ENCODE results near the gene C5.
"Not testable (repeated sequence)": the region's sequence is repeated elsewhere in the genome, so short reads cannot be mapped to it uniquely, and the experiment has no call there.

The C5 gene

DNA sequence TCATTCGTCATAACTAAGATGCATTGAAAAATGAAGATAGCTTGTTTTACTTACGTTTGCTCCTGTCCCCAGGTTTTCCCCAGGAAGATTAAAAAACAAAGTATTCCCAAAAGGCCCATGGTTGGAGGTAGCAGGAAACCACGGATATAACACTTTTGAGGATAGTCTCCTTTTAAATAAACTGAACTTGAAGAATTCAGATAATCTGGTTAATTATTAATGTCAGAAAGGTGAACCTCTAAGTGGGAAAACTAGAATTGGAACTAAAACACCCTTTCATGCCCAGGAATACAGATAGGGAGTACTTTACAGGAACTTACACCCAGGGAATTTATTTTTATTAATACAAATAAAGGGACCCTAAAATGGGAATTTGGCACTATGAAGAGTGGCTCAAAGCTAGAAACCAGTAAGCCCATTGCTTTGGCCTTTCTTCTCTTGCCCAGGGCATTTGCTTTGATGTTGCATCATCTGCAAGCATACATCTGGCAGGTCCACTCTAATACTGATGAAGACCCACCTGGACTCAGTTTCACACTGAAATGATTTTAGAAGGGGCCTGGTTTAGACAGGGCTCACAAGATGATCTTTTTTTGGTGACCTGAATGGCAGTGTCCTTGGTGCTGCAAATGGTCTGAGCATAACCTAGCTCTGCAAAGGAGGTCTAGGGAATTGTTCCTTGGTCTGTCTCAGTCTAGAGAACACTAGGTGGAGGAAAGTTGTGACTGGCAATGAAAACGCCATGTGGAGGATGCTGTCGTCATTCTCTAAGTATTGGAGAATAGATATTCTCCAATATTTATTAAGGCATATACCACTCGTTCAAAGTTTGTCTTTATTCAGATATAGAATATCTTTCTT is at the start of gene C5:
C5 (minus strand) TSS at position 148 of the 861 bp plus-strand sequence; CDS start at position 119, 29 bp downstream.
- no peak for DNase-seq (ENCODE audit: low read depth in 2 of 3, low spot score in 2 of 3)

DNA sequence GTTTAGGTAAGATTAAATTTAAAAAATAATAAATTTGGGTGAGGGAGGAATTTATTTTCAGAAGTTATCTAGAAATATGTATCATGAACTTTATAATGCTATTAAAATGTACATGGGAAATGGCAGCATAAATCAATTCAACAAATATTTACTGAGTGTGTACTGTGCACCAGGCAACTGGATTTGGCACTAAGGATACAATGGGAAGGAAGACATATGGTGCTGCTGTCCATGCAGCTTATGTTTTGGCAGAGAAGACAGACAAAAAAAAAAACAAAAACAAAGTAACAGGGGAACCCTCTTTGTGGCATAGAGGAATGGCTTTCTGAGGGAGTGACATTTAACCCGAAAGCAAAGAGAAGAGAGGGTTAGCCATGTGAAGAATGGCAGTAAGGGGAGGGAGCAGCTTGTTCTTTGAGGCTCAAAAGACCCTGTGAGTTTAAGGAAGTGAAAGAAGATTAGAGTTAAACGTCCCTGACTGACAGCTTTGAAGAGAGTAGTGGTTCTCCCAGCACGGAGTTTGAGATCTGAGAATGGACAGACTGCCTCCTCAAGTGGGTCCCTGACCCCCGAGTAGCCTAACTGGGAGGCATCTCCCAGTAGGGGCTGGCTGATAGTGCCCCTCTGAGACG is 48.6 kb upstream of the C5 start:
- no peak for DNase-seq (ENCODE audit: low read depth in 2 of 3, low spot score in 2 of 3)

DNA sequence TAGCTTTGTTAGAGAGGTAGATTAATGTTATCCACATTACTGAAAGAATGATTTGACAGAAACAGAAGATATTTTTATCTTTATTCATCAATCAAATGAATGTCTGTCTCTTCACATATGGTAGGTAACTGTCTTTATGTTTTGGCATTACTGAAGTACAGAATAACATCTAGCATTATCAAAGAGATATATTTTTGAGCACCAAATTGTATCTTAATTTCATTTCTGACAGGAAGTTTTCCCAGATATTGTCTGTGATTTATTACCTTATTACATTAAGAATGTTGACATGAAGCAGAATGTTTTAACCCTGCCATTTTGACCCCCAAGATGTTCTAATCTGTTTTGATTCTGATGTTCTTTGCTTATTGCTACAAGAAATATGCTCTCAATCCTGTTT is 45.0 kb upstream of the C5 start:
- DNase-seq (ENCODE audit: low read depth in 2 of 3, low spot score in 2 of 3) = no peak

DNA sequence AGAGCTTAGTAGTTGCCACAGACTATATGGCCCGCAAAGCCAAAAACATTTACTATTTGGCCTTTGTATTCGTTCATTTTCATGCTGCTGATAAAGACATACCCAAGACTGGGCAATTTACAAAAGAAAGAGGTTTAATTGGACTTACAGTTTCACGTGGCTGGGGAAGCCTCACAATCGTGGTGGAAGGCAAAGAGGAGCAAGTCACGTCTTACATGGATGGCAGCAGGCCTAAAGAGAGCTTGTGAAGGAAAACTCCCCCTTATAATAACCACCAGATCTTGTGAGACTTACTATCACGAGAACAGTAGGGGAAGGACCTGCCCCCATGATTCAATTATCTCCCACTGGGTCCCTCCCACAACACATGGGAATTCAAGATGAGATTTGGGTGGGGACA is 40.7 kb upstream of the C5 start:
- DNase-seq (ENCODE audit: low read depth in 2 of 3, low spot score in 2 of 3) = not testable (repeated sequence)

DNA sequence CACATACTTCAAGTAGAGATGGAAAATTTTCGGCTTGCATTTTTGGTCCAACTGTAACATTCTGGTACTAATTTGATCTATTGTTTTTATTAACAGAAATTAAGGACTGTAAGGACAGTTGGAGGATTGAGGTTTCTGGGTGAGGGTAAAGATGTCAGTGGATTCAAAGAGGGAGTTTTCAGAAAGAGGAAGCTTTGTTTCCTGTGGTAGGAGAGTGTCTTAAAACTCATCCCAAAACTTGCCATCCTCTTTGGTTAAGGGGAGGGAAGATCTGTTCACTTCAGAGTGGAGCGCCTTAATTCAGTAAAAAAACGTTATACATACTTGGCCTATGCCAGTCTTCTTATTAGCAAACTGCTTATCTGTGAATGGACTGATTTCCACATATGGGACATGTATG is 38.5 kb upstream of the C5 start:
- no peak for DNase-seq (ENCODE audit: low read depth in 2 of 3, low spot score in 2 of 3)

DNA sequence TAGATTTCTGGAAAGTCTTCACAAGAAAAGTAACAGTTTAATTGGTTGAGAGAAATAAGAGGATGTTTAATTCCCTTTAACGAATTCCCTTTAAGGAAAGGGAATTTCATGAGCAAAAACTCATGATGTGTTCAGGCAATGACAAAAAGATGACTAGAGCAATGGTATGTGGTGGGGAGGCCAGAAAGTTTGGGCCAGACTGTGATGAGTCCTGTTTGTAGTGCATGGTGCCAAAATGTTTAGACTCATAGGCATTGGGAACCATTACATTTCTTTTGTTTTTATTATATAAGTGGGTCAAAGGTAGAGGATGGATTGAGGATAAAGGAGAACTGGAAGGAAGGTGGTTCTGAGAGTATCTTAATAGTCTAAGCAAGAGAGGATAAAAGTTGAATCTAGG is 35.6 kb upstream of the C5 start:
- DNase-seq (ENCODE audit: low read depth in 2 of 3, low spot score in 2 of 3) = no peak

DNA sequence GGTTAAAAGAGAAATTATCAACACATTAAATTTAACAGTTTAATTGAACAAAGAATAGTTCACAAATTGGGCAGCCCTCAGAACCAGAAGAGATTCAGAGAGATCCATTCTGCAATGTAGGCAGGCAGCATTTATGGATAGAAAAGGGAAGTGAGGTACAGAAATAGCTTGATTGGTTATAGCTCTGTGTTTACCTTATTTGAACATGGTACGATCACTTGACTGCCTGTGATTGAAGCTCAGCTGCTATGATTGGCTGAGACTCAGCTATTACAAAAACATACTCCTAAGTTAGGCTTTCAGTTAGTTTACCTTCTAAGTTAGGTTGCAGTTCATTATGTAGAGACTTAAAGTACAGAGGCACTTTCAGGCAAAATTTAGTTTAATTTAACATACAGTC is 32.0 kb upstream of the C5 start:
- no peak for DNase-seq (ENCODE audit: low read depth in 2 of 3, low spot score in 2 of 3)

DNA sequence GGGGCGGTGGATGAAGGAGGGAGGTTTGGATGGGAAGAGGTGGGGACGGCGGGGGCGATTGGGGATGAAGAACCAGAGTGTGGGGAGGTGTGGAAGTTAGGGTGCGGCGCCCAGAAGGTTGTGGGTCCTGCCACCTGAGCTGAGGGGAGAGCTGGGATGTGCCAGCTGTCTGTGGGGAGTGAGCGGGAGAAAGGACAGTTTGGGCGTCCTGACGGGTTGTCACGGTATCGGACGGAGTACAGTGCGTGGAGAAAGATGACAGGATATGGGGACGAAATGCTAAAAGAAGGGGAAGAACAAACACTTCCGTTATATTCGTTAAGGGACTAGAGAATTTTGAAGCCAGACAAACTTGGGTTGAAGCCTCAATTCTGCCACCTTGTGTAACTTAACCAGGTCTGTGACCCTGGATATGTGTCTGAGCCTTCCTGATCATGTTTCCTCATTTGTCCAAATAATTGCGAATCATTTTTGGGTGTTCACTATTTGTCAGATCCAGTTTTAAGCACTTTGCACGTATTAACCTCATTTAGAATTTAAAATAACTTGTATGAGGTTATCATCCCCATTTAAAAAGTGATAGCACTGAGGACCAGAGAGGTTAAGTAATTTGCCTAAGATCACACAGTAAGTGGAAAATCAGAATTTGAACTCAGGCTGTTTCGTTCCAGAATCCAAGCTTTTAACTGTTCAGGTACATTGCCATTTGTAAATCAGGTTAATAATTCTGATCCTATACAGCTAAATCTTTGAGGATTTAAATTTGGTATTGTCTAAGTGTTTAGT is 25.4 kb upstream of the C5 start:
- no peak for DNase-seq (ENCODE audit: low read depth in 2 of 3, low spot score in 2 of 3)

DNA sequence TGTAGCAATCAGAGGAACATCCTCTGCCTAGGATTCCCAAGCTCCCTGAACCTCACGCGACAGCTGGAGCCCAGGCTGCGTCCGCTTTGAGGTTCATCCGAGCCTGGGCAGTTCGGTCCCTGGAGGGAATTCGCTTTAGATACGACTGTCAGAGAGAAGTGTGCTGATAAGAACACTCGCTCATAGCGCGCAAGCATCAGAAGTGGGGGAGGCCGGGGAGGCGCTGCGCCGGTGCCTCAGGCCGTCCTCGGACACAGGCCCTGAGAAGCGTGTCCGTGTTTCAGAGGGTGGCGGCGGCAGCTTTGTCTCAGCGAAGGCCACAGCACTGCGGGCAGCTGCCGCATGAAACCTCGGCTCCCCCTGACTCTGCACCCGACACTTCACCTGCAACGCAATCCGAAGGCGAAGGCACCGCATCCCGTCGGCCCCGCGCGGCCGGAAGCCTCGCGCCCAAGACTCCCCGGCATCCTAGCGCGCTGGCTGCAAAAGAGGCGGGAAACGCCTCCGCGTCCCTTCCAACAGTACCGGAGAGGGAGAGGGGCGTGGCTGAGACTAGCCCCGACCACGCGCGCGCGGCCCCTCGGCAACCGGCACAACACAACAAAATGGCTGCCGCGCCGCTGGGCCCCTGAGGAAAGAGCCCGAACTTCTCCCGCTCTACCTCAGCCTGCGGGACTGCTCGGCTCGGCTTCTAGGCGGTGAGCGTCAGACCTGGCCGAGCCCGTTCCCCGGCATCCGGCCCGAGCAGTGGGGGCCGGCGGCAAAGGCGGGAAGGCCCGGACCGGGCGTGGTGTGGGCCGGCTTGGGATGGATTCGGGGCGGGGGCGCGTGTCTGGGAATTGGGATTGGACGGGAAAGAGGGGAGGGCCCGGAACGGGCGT is 24.5 kb upstream of the C5 start, which contains the start of gene CNTRL:
CNTRL (plus strand) TSS at position 586 of the 881 bp plus-strand sequence. CDS start 13,372 bp downstream, outside the sequence.
- peak; percentile 78 to 88 (median 84) for DNase-seq (ENCODE audit: low read depth in 2 of 3, low spot score in 2 of 3)

DNA sequence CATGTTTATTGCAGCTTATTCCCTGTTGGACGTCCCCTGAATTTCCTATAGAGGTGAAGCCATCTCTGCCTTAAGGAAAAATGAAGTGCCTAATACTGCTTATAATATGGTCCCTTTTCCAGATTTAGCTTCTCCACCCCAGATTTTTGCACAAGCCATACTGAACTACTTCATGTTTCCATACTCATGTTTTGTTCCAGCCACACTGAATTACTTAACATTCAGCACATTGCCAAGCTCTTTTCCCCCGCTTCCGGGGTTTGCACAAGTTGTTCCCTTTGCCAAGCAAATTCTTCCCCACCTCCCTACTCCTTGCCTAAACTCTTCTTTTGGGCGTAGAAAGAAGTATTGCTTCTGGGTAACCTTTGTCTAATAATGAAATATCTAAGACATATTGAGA is 23.0 kb upstream of the C5 start:
- no peak for DNase-seq (ENCODE audit: low read depth in 2 of 3, low spot score in 2 of 3)

DNA sequence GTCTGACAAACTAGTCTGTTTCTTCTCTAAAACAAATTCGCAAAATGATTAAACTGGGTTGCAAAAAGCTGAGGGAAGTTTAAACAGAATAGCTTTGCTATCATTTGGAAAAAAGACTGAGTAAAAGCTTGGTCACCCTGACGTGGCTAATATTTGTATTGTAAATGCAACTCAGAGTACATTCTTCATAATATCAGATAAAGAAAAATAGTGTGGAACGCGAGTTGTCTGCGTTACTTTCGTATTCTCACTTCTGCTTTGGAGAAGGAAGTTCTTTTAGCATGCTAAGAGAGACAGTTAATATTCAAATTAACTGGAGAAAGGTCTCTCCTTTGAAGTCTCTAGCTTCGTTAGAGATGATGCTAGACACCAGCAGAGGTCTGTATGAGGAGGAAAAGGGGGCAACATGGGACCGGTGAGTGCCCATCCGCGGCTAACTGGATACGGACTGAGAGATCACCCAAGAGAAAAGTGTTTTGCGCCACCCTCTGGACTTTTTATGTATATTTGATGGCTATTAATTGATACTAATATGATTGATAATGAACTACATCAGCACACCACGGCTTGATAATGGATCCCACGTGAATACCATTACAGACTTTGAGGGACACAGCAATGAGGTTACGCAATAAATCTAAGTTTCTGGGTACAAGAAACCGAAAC is 21.8 kb upstream of the C5 start:
- DNase-seq (ENCODE audit: low read depth in 2 of 3, low spot score in 2 of 3) = no peak

DNA sequence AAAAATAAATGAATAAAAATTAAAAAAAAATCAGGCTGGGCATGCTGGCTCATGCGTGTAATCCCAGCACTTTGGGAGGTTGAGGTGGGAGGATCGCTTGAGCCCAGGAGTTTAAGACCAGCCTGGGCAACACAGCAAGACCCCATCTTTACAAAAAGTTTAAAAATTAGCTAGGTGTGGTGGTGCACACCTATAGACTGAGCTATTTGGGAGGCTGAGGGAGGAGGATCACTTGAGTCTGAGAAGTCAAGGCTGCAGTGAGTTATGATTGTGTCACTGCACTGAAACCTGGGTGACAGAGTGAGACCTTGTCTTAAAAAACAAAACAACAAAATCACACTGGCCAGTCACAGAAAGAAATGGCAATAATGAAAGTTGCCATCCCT is 21.3 kb upstream of the C5 start:
- DNase-seq (ENCODE audit: low read depth in 2 of 3, low spot score in 2 of 3) = no peak

DNA sequence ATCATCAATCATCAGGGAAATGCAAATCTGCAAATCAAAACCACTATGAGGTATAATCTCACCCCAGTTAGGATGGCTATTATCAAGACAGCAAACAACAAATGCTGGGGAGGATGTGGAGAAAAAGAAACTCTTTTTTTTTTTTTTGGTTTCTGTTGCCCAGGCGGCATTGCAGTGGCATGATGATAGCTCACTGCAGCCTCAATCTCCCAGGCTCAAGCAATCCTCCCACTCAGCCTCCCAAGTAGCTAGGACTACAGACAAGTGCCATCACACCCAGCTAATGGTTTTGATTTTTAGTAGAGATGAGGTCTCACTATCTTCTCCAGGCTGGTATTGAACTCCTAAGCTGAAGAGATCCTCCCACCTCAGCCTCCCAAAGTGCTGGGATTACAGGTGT is 19.3 kb upstream of the C5 start:
- no peak for DNase-seq (ENCODE audit: low read depth in 2 of 3, low spot score in 2 of 3)

DNA sequence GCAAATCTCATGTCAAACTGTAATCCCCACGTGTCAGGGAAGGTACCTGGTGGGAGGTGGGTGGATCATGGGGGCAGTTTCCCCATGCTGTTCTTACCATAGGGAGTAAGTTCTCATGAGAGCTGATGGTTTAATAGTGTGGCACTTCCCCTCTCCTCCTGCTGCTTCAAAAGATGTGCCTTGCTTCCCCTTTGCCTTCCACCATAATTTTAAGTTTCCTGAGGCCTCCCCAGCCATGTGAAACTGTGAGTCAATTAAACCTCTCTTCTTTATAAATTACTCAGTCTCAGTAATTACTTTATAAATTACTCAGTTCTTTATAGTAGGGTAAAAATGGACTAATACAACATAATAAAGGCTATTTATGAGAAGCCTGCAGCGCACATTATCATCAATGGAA is 17.6 kb upstream of the C5 start:
- DNase-seq (ENCODE audit: low read depth in 2 of 3, low spot score in 2 of 3) = no peak

DNA sequence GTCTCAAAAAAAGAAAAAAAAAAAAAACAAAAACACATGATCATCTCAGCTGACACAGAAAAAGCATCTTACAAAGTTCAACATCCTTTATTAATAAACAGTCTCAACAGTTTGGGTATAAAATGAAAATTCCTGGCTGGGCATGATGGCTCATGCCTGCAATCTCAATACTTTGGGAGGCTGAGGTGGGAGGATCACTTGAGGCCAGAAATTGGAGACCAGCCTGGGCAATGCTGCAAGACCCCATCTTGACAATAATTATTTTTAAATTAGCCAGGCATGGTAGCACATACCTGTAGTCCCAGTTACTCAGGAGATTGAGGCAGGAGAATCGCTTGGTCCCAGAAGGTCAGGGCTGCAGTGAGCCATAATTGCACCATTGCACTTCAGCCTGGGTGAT is 16.8 kb upstream of the C5 start:
- DNase-seq (ENCODE audit: low read depth in 2 of 3, low spot score in 2 of 3) = no peak

DNA sequence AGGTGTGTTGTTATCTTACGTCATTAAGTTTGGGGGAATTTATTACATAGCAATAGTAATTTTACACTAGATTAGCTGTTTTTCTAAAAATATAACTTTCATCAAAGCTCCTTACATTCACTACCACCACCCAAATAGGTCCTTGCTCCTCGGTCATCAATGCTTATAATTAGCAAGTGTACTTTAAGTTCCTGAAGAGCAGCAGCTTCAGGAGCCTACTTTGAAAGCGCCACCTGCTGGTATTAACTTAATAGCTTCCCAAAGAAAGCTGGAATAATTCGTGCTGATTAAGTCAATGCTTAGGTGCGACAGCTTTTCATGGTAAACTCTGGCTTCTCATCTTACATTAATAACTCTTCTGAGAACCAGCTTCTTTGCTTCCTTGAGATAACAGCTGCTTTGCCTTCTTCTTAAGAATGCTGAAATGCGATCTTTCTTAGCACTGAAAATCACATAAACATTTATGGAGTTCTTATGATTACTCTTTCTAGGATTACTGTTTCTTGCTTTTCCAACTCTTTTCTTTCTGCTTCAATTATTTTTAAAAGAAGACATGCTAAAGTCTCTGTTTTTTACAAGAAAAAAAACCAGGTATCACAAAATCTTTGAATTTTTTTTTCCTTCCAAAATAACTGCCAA is 10.0 kb upstream of the C5 start:
- no peak for DNase-seq (ENCODE audit: low read depth in 2 of 3, low spot score in 2 of 3)

DNA sequence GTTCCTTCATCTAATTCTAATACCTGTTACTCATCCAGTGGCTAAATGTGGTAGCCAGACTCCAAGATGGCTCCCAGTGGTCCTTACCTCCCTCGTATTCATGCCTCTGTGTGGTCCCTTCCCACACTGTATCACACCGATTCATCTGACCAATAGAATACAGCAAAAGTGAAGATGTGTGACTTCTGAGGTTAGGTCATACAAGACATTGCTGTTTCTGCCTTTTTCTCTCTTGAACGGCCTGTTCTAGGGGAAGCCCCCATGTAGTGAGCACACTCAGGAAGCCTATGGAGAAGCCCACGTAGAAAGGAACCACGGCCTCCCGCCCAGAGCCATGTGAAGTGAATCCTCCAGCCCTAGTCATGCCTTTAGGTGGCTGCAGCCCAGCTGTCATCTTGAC is 9.4 kb upstream of the C5 start:
- DNase-seq (ENCODE audit: low read depth in 2 of 3, low spot score in 2 of 3) = no peak

DNA sequence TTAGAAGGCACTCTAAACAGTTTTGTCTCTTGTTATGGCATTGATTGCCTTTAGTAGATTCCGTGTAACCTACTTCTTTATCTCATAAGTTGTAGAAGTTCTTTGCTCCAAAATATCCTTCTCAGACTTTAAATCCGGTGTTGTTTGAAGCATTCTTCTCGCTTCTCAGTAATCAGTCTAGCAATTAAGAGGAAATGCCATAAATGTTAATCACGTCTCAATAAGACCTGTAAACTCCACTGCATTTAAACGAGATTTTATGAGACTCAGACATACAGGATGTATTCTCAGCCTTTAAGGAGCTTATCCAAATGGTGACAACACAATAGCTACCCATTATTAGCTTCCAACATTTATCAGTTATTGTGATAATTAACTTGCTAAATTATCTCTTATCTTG is 7.7 kb upstream of the C5 start:
- DNase-seq (ENCODE audit: low read depth in 2 of 3, low spot score in 2 of 3) = no peak

DNA sequence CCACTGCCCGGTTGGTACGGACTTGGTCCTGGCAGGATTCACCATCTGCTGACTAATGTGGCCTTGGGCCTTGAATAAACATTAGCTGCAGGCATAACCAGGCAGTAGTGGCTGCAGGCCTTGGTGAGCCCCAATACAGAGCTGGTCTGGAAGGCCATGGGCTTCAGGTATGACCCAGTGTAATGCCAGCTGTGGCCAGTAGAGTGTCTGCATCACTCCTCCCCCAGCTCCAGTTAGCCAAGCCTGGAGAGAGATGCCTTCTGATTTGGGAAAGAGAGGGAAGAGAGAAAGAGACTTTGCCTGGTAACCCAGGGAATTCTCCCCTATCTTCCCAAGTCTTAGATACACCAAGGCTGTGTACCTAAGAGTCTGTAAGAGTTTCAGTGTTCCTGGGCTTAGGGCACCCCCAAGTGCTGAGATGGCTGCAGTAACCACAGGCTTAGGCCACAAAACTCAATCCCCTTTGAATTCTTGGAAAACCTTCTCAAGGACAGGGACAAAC is 5.6 kb upstream of the C5 start:
- no peak for DNase-seq (ENCODE audit: low read depth in 2 of 3, low spot score in 2 of 3)

DNA sequence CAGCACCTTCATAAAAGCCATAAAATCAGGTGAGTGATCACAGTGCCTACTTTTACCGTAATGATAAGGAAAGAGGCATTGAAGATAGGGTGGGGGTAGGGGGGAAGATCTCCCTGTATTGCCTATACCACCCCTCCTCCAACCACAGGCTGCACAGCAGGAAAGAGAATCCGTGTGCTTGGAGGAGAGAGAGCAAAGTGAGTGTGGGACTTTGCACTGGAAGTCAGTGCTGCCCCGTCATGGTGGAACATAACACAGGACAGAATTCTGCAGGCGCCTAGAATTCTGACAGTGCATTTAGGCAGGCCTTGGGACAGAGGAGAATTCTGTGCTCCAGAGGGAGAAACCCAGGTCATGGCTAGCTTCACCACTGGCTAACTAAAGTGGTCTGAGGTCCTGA is 3.5 kb upstream of the C5 start:
- DNase-seq (ENCODE audit: low read depth in 2 of 3, low spot score in 2 of 3) = no peak

Data from activated CD8-positive, alpha-beta memory T cell treated with anti-CD3 and anti-CD28 coated beads for 48 hours (primary cell).